ENCODE results near the gene GATB. TPM values are rescaled to one million over a fixed set of nuclear protein-coding genes. Genes with fewer than 3 reads are reported as not detected.

GATB gene
- total RNA-seq, 1 donor from 2014 or later: 17.7 TPM

GRCh38 chr4:151717314-151717713 is 43.5 kb downstream of the GATB start:
- H3K4me3 ChIP-seq: no peak overlapping the region
- H3K27me3 ChIP-seq: no peaks in the 10 kb centered on the region
- no peak for ATAC-seq
- no peaks in the 10 kb centered on the region for H3K9me3 ChIP-seq
- H3K36me3 ChIP-seq: no peaks in the 10 kb centered on the region
- intact Hi-C loops (cut with DNase I): no loop called here
- no peak for TF ChIP-seq CTCF (IDR thresholded peaks at IDR 0.05)
- DNase-seq: no peak
- H3K27ac ChIP-seq: no peak overlapping the region
- H3K4me1 ChIP-seq: no peaks in the 10 kb centered on the region

- no peak for ATAC-seq
- DNase-seq: no peak
- TF ChIP-seq CTCF (IDR thresholded peaks at IDR 0.05): no peak
These were observed 44.5 kb downstream of the GATB start for GRCh38 chr4:151716324-151716723.

GRCh38 chr4:151715881-151716280 is 44.9 kb downstream of the GATB start:
- no peaks in the 10 kb centered on the region for H3K36me3 ChIP-seq
- no peak for TF ChIP-seq CTCF (IDR thresholded peaks at IDR 0.05)

More at GRCh38 chr4:151716324-151716723, 44.5 kb downstream of the GATB start:
- Histone ChIP-seq H3K27me3 (no peaks in the 10 kb centered on the region), H3K9me3 (no peaks in the 10 kb centered on the region), H3K4me3 (no peak overlapping the region), H3K36me3 (no peaks in the 10 kb centered on the region), H3K27ac (no peak overlapping the region), H3K4me1 (no peaks in the 10 kb centered on the region)
- intact Hi-C loops (cut with DNase I): no loop called here

GRCh38 chr4:151712777-151713176 is 48.0 kb downstream of the GATB start:
- no peaks in the 10 kb centered on the region for H3K36me3 ChIP-seq
- no peak overlapping the region for H3K27ac ChIP-seq
- intact Hi-C loops (cut with DNase I): no loop called here
- TF ChIP-seq CTCF (IDR thresholded peaks at IDR 0.05): no peak
- H3K4me1 ChIP-seq: no peaks in the 10 kb centered on the region
- no peak overlapping the region for H3K4me3 ChIP-seq
- no peaks in the 10 kb centered on the region for H3K9me3 ChIP-seq
- no peaks in the 10 kb centered on the region for H3K27me3 ChIP-seq
- ATAC-seq (no peak), DNase-seq (no peak)

More at GRCh38 chr4:151715881-151716280, 44.9 kb downstream of the GATB start:
- intact Hi-C loops (cut with DNase I): no loop called here
- Histone ChIP-seq H3K27ac (no peak overlapping the region), H3K4me1 (no peaks in the 10 kb centered on the region), H3K4me3 (no peak overlapping the region), H3K27me3 (no peaks in the 10 kb centered on the region), H3K9me3 (no peaks in the 10 kb centered on the region)
- ATAC-seq: no peak
- no peak for DNase-seq

GRCh38 chr4:151711646-151712045 is 49.2 kb downstream of the GATB start:
- intact Hi-C loops (cut with DNase I): no loop called here
- no peaks in the 10 kb centered on the region for H3K27me3 ChIP-seq
- no peak for DNase-seq
- no peak for ATAC-seq
- H3K4me3 ChIP-seq: no peak overlapping the region
- peaks cover 6% of the 10 kb centered on the region for H3K36me3 ChIP-seq
- H3K27ac ChIP-seq: no peak overlapping the region
- no peaks in the 10 kb centered on the region for H3K4me1 ChIP-seq
- TF ChIP-seq CTCF (IDR thresholded peaks at IDR 0.05): no peak
- H3K9me3 ChIP-seq: no peaks in the 10 kb centered on the region

GRCh38 chr4:151709587-151709986 is 51.2 kb downstream of the GATB start:
- no peak overlapping the region for H3K27ac ChIP-seq
- no peaks in the 10 kb centered on the region for H3K4me1 ChIP-seq
- DNase-seq (no peak), ATAC-seq (no peak)
- H3K36me3 ChIP-seq: peaks cover 9% of the 10 kb centered on the region
- no peak for TF ChIP-seq CTCF (IDR thresholded peaks at IDR 0.05)
- no peaks in the 10 kb centered on the region for H3K9me3 ChIP-seq
- no peak overlapping the region for H3K4me3 ChIP-seq
- intact Hi-C loops (cut with DNase I): no loop called here
- H3K27me3 ChIP-seq: no peaks in the 10 kb centered on the region
